ENCODE data around the gene SMTNL2. TPM values are rescaled to one million over a fixed set of nuclear protein-coding genes. Genes with fewer than 3 reads are reported as not detected.

Gene SMTNL2
- total and polyA plus RNA-seq, 2 experiments from 2014 or later, result 41.5 to 106 TPM

DNA sequence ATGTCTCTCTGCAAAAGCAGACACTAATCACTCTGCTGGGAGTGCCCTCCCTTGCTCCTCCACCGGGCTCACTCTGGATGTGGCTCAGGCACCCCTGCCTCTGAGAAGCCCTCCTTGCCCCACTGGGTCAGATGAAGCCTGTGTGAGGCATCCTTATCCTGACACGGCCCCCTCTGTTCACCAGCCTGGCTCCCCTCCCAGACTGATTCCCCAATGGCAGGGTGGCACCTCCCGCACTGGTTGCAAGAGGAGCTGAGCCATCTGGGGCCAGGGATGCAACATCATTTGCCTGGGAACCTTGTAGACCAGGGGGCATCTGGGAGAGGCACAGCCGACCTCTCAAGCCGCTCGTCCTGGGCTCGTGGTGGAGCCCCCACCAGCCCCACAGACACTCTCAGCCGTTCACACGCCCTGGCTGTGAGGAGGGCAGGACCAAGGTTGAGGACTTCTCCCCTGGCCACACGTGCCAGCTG is 6.7 kb downstream of the SMTNL2 start:
- peaks cover 74% of the 10 kb centered on the region for H3K4me1 ChIP-seq (ENCODE audit: insufficient read depth)
- peaks cover 3% of the 10 kb centered on the region for H4K20me1 ChIP-seq (ENCODE audit: insufficient read depth, poor library complexity, severe bottlenecking)
- peak overlapping the region; percentile 20 for H3K4me2 ChIP-seq
- WGBS (ENCODE audit: low lambda C conversion rate, missing lambda C conversion rate), result 81% methylated on average over 10 of the region's 10 CpGs
- no peaks in the 10 kb centered on the region for H3K9me2 ChIP-seq (replicated peaks; ENCODE audit: insufficient read depth)
- H3K9me3 ChIP-seq (ENCODE audit: low read depth), result no peaks in the 10 kb centered on the region
- H3K4me3 ChIP-seq, result no peak overlapping the region
- H3K79me2 ChIP-seq, result peaks cover 89% of the 10 kb centered on the region
- no peak for TF ChIP-seq EZH2phosphoT487 (IDR thresholded peaks at IDR 0.05; ENCODE audit: low read depth, severe bottlenecking, unreplicated experiment)
- TF ChIP-seq EZH2 (IDR thresholded peaks at IDR 0.05; ENCODE audit: borderline replicate concordance), result no peak
- TF ChIP-seq, protein P1, sequence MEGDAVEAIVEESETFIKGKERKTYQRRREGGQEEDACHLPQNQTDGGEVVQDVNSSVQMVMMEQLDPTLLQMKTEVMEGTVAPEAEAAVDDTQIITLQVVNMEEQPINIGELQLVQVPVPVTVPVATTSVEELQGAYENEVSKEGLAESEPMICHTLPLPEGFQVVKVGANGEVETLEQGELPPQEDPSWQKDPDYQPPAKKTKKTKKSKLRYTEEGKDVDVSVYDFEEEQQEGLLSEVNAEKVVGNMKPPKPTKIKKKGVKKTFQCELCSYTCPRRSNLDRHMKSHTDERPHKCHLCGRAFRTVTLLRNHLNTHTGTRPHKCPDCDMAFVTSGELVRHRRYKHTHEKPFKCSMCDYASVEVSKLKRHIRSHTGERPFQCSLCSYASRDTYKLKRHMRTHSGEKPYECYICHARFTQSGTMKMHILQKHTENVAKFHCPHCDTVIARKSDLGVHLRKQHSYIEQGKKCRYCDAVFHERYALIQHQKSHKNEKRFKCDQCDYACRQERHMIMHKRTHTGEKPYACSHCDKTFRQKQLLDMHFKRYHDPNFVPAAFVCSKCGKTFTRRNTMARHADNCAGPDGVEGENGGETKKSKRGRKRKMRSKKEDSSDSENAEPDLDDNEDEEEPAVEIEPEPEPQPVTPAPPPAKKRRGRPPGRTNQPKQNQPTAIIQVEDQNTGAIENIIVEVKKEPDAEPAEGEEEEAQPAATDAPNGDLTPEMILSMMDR (IDR thresholded peaks at IDR 0.05; ENCODE audit: poor library complexity), result no peak
- no peak overlapping the region for H3K27ac ChIP-seq
- DNase-seq (ENCODE audit: low spot score), result no peak
- H2AFZ ChIP-seq, result no peak overlapping the region
- H3K27me3 ChIP-seq, result no peaks in the 10 kb centered on the region
- H3K36me3 ChIP-seq (replicated peaks; ENCODE audit: insufficient read depth, low read depth), result no peaks in the 10 kb centered on the region

DNA sequence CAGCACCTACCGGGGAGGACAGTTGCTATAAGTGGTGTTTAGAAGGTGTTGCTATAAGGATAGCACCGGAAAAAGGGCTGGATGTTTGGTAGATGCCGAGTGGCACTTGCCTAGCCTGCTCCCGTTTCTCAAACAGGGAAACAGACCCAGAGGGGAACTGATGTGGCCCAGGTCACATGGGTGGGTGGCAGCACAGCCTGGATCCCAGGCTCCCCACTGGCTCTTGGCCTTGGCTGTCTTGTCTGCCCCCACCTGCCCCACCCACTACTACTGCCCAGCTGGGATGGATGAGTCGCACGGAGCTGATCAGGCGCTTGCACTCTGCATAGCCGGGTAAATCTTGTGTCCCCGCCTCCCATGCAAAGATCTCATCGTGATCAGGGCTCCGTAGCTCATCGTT is 7.2 kb downstream of the SMTNL2 start:
- H3K9me3 ChIP-seq (ENCODE audit: low read depth), result no peaks in the 10 kb centered on the region
- H3K4me1 ChIP-seq (ENCODE audit: insufficient read depth), result peaks cover 69% of the 10 kb centered on the region
- H3K4me3 ChIP-seq, result no peak overlapping the region
- H3K36me3 ChIP-seq (replicated peaks; ENCODE audit: insufficient read depth, low read depth), result no peaks in the 10 kb centered on the region
- WGBS (ENCODE audit: low lambda C conversion rate, missing lambda C conversion rate), result 63% methylated on average over 12 of the region's 12 CpGs
- no peak overlapping the region for H2AFZ ChIP-seq
- H3K9me2 ChIP-seq (replicated peaks; ENCODE audit: insufficient read depth), result no peaks in the 10 kb centered on the region
- H3K79me2 ChIP-seq, result peaks cover 89% of the 10 kb centered on the region
- no peak overlapping the region for H3K27ac ChIP-seq
- no peaks in the 10 kb centered on the region for H3K27me3 ChIP-seq
- H3K4me2 ChIP-seq, result peak overlapping the region; percentile 20
- H4K20me1 ChIP-seq (ENCODE audit: insufficient read depth, poor library complexity, severe bottlenecking), result peaks cover 3% of the 10 kb centered on the region
- DNase-seq (ENCODE audit: low spot score), result no peak
- TF ChIP-seq, protein P1 (IDR thresholded peaks at IDR 0.05; ENCODE audit: poor library complexity), result no peak
- TF ChIP-seq EZH2 (IDR thresholded peaks at IDR 0.05; ENCODE audit: borderline replicate concordance), result no peak
- no peak for TF ChIP-seq EZH2phosphoT487 (IDR thresholded peaks at IDR 0.05; ENCODE audit: low read depth, severe bottlenecking, unreplicated experiment)

DNA sequence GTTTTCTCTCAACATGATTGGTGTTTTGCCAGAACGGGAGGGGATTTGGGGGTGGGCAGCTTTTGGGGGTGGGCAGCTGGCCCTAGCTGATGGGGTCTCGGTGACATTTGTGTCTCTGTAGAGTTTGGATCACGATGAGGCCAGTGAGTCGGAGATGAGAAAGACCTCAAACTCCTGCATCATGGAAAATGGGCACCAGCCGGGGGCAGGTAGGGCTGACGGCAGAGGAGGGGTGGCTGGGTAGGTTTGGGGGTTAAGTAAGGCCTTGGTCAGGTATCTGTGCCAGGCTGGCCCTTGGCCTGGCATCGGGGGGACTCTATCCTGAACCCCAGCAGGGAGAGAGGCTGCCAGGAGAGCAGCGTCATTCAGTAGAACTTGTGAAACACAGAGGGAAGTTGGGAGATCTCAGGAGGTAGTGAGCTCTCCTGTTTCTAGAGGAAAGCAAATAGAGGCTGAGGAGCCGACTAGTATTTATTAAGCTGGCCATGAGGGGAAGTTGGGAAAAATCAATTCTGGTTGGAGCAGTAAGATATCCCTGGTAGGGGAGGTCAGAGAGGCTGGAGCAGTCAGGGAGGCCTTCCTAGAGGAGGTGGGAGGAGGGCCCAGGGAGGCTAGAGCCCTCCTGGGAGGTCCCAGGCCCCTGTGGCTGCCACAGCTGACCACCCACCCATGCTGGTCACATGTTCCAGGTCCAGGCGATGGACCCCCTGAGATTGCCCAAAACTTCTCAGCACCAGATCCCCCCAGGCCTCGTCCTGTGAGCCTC is 8.1 kb downstream of the SMTNL2 start:
- no peak overlapping the region for H2AFZ ChIP-seq
- no peak overlapping the region for H3K4me3 ChIP-seq
- H3K79me2 ChIP-seq, result peaks cover 89% of the 10 kb centered on the region
- H4K20me1 ChIP-seq (ENCODE audit: insufficient read depth, poor library complexity, severe bottlenecking), result peaks cover 3% of the 10 kb centered on the region
- H3K4me2 ChIP-seq, result no peak overlapping the region
- peaks cover 60% of the 10 kb centered on the region for H3K4me1 ChIP-seq (ENCODE audit: insufficient read depth)
- H3K9me3 ChIP-seq (ENCODE audit: low read depth), result no peaks in the 10 kb centered on the region
- 83% methylated on average over 11 of the region's 11 CpGs for WGBS (ENCODE audit: low lambda C conversion rate, missing lambda C conversion rate)
- H3K27ac ChIP-seq, result peak overlapping the region; percentile 34
- TF ChIP-seq, protein P1 (IDR thresholded peaks at IDR 0.05; ENCODE audit: poor library complexity), result no peak
- TF ChIP-seq EZH2phosphoT487 (IDR thresholded peaks at IDR 0.05; ENCODE audit: low read depth, severe bottlenecking, unreplicated experiment) (no peak), EZH2 (IDR thresholded peaks at IDR 0.05; ENCODE audit: borderline replicate concordance) (no peak)
- no peaks in the 10 kb centered on the region for H3K36me3 ChIP-seq (replicated peaks; ENCODE audit: insufficient read depth, low read depth)
- H3K27me3 ChIP-seq, result no peaks in the 10 kb centered on the region
- DNase-seq (ENCODE audit: low spot score), result no peak
- H3K9me2 ChIP-seq (replicated peaks; ENCODE audit: insufficient read depth), result no peaks in the 10 kb centered on the region
